MCF 10A (cell line): Measurements from ENCODE around the gene PRCD. TPM values are rescaled to one million over a fixed set of nuclear protein-coding genes. Genes with fewer than 3 reads are reported as not detected.

Experiments
- BruUV-seq: library from RNA; stranded (reverse); fragments of 400-500 nt; replicated peaks from 2 replicates; lab custom pipeline; 2021; lab: Mats Ljungman, UMichigan
- CTCF ChIA-PET: fragments of 300-600 bp; sonication (Branson Sonifier 250); formaldehyde crosslinking; extraction: SDS; loops from one replicate; lab custom pipeline; 2021; ENCODE audit warnings: antibody characterized with exemption, inconsistent platforms; lab: Yijun Ruan, JAX
- POLR2A ChIA-PET: fragments of 300-600, 350-650 bp; sonication (Branson Sonifier 250); formaldehyde crosslinking; extraction: SDS; loops from one replicate; lab custom pipeline; 2020; ENCODE audit warnings: antibody characterized with exemption, inconsistent platforms; lab: Yijun Ruan, JAX
- DNase-seq: peaks from one replicate; pipeline ENCODE4 v3.0.0-alpha.2; 2018; ENCODE audit not compliant: unreplicated experiment
- H3K27ac Mint-ChIP-seq: one replicate; pipeline ENCODE4 v1.8.0; 2022; ENCODE audit warnings: mild to moderate bottlenecking, low read depth, mixed read lengths; ENCODE audit not compliant: unreplicated experiment
- H3K27me3 Mint-ChIP-seq: one replicate; pipeline ENCODE4 v1.8.0; 2022; ENCODE audit warnings: mixed read lengths; ENCODE audit not compliant: insufficient read depth, unreplicated experiment
- H3K36me3 Mint-ChIP-seq: one replicate; pipeline ENCODE4 v1.8.0; 2022; ENCODE audit warnings: mild to moderate bottlenecking, moderate library complexity, mixed read lengths; ENCODE audit not compliant: insufficient read depth, unreplicated experiment
- H3K4me1 Mint-ChIP-seq: one replicate; pipeline ENCODE4 v1.8.0; 2022; ENCODE audit warnings: mixed read lengths; ENCODE audit not compliant: insufficient read depth, unreplicated experiment
- H3K4me3 Mint-ChIP-seq: one replicate; pipeline ENCODE4 v1.8.0; 2022; ENCODE audit warnings: mild to moderate bottlenecking, moderate library complexity, mixed read lengths; ENCODE audit not compliant: unreplicated experiment
- H3K9me3 Mint-ChIP-seq: one replicate; pipeline ENCODE4 v1.8.0; 2022; ENCODE audit warnings: mixed read lengths; ENCODE audit not compliant: unreplicated experiment
- CTCF ChIP-seq: fragments of 200-600 bp; IDR thresholded peaks from one replicate; pipeline ENCODE4 v1.8.0; 2022; ENCODE audit warnings: antibody characterized with exemption, mild to moderate bottlenecking; ENCODE audit not compliant: unreplicated experiment
- intact Hi-C: fragments of 100-400 bp; cut with micrococcal nuclease; formaldehyde crosslinking; loops from 2 replicates; pipeline ENCODE4 v1.14.1; 2022
- total RNA-seq: library from RNA; stranded (reverse); gene quantifications from 2 replicates; pipeline ENCODE4 v1.2.3, GENCODE V29; 2022

Gene PRCD
- total RNA-seq, 1 experiment from 2014 or later, result not detected

GRCh38 chr17:76537578-76538280, 2.1 kb upstream of the PRCD start, which contains the start of gene CYGB:
Gene CYGB, minus strand, starts transcription at chr17:76537709. Its CDS starts 167 bp downstream, at chr17:76537542.
- ChIA-PET POLR2A (interaction anchor here (0.6 to 0.7 kb wide), 2 partner anchors 86 to 320 kb away, joined by 4 to 5 read pairs; no protein-coding TSS in a partner anchor), CTCF (interaction anchor here (0.7 kb wide), 1 partner anchor 28 kb away, joined by 4 read pairs; no protein-coding TSS in a partner anchor)
- Mint-ChIP-seq H3K27ac (peak within 1 kb of the TSS; percentile 51), H3K27me3 (no peaks in the 10 kb centered on the region), H3K36me3 (no peaks in the 10 kb centered on the region), H3K4me1 (peaks cover 2% of the 10 kb centered on the region), H3K4me3 (no peak within 1 kb of the TSS), H3K9me3 (no peaks in the 10 kb centered on the region)
- DNase-seq, result no peak
- TF ChIP-seq CTCF, result no peak
- no TSS peak for BruUV-seq
- intact Hi-C loops, result no loop called here

- Mint-ChIP-seq H3K4me1 (no peaks in the 10 kb centered on the region), H3K27me3 (no peaks in the 10 kb centered on the region), H3K4me3 (no peak overlapping the region), H3K9me3 (no peaks in the 10 kb centered on the region), H3K36me3 (no peaks in the 10 kb centered on the region), H3K27ac (no peak overlapping the region)
- no TSS peak for BruUV-seq
- CTCF ChIA-PET, result no interaction called here
- intact Hi-C loops, result no loop called here
- no peak for TF ChIP-seq CTCF
- no peak for DNase-seq
- POLR2A ChIA-PET, result interaction anchor here (0.6 to 1.0 kb wide), 4 partner anchors 11 to 319 kb away, joined by 3 to 5 read pairs (median 4); no protein-coding TSS in a partner anchor
Observed at GRCh38 chr17:76538281-76538931, 1.4 kb upstream of the PRCD start.

GRCh38 chr17:76538941-76539570, 788 bp upstream of the PRCD start:
- no peaks in the 10 kb centered on the region for H3K4me1 Mint-ChIP-seq
- H3K27ac Mint-ChIP-seq, result no peak overlapping the region
- peaks cover 4% of the 10 kb centered on the region for H3K27me3 Mint-ChIP-seq
- CTCF ChIA-PET, result no interaction called here
- no TSS peak for BruUV-seq
- DNase-seq, result no peak
- POLR2A ChIA-PET, result interaction anchor here (0.6 to 2.9 kb wide), 5 partner anchors 10 to 197 kb away, joined by 3 to 31 read pairs (median 4); no protein-coding TSS in a partner anchor
- no peak for TF ChIP-seq CTCF
- no peaks in the 10 kb centered on the region for H3K36me3 Mint-ChIP-seq
- intact Hi-C loops, result no loop called here
- no peaks in the 10 kb centered on the region for H3K9me3 Mint-ChIP-seq
- H3K4me3 Mint-ChIP-seq, result no peak overlapping the region
